D721Med (cell line): ENCODE measurements around the gene EDC4.
A peak's percentile ranks its signal among the peaks of the same experiment; 100 is the strongest.

Experiments
- DNase-seq: peaks from one replicate; pipeline ENCODE4 v3.0.0; 2011; ENCODE audit warnings: low spot score; ENCODE audit not compliant: insufficient read length
- FAIRE-seq: peaks from 2 replicates; lab custom pipeline; 2011; peaks lifted over from hg19 to GRCh38; lab: Jason Lieb, UNC
- CTCF ChIP-seq: IDR thresholded peaks from 2 replicates; pipeline ENCODE4 v1.5.1; 2012; ENCODE audit warnings: mild to moderate bottlenecking, control low read depth; ENCODE audit not compliant: insufficient read depth; ENCODE audit errors: missing control alignments

The EDC4 gene

GRCh38 chr16:67928147-67928546 lies 55.3 kb downstream of the EDC4 start:
- no peak for TF ChIP-seq CTCF

DNA sequence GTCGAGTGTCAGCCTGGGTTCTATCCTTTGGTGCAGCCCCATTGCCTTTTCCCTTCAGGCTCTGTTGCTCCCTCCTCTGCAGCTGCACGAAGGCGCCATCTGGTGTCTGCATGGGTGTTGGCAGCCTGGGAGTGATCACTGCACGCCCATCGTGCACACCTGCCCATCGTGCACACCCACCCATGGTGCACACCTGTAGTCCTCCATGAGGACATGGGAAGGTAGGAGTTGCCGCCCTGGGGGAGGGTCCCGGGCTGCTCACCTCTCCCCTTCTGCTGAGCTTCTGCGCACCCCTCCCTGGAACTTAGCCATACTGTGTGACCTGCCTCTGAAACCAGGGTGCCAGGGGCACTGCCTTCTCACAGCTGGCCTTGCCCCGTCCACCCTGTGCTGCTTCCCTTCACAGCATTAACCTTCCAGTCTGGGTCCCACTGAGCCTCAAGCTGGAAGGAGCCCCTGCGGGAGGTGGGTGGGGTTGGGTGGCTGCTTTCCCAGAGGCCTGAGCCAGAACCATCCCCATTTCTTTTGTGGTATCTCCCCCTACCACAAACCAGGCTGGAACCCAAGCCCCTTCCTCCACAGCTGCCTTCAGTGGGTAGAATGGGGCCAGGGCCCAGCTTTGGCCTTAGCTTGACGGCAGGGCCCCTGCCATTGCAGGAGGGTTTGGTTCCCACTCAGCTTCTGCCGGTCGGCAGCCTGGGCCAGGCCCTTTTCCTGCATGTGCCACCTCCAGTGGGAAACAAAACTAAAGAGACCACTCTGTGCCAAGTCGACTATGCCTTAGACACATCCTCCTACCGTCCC lies 55.9 kb downstream of the EDC4 start:
- FAIRE-seq (no peak), DNase-seq (peak; percentile 75)
- peak; percentile 92 for TF ChIP-seq CTCF

More at GRCh38 chr16:67928147-67928546, 55.3 kb downstream of the EDC4 start:
- DNase-seq (no peak), FAIRE-seq (no peak)

GRCh38 chr16:67930191-67930590 lies 57.3 kb downstream of the EDC4 start:
- FAIRE-seq (no peak), DNase-seq (no peak)
- no peak for TF ChIP-seq CTCF

GRCh38 chr16:67930678-67931211 lies 57.9 kb downstream of the EDC4 start:
- FAIRE-seq (no peak), DNase-seq (no peak)
- no peak for TF ChIP-seq CTCF
